Fibroblast of lung (primary cell): ENCODE measurements around the gene ARHGAP36. TPM values are rescaled to one million over a fixed set of nuclear protein-coding genes. Genes with fewer than 3 reads are reported as not detected.

Source experiments
- DNase-seq, 2 donors: peaks; one replicate each; pipeline versions ENCODE4 v3.0.0 to v3.0.0-alpha.2; 2010; ENCODE audit warnings: low read depth in 2 of 2
- H2AFZ ChIP-seq: 2 replicates; pipeline ENCODE4 v1.5.1; 2012; ENCODE audit warnings: low read length, control low read depth, inconsistent platforms
- H3K27ac ChIP-seq: 2 replicates; pipeline ENCODE4 v1.5.1; 2011; ENCODE audit warnings: low read length, control low read depth; ENCODE audit not compliant: insufficient read depth
- H3K27me3 ChIP-seq: 2 replicates; pipeline ENCODE4 v1.5.1; 2011; ENCODE audit warnings: mild to moderate bottlenecking, low read length; ENCODE audit not compliant: control insufficient read depth, insufficient read depth
- H3K36me3 ChIP-seq: 2 replicates; pipeline ENCODE4 v1.5.1; 2011; ENCODE audit warnings: low read length; ENCODE audit not compliant: control insufficient read depth, insufficient read depth
- H3K4me1 ChIP-seq: 2 replicates; pipeline ENCODE4 v1.5.1; 2011; ENCODE audit warnings: low read length; ENCODE audit not compliant: control insufficient read depth, insufficient read depth; ENCODE audit errors: extremely low read depth
- H3K4me2 ChIP-seq: 2 replicates; pipeline ENCODE4 v1.5.1; 2011; ENCODE audit warnings: low read length, control low read depth; ENCODE audit not compliant: insufficient read depth; ENCODE audit errors: extremely low read depth
- H3K4me3 ChIP-seq, 4 experiments: fragments of 200-600 bp in 1 of 4; sonication (generic) in 1 of 4; replicated peaks in 1 of 4; 2 replicates each; pipeline ENCODE4 v1.5.1; 2011 to 2016; ENCODE audit warnings: low read length in 4 of 4, low read depth in 3 of 4, mild to moderate bottlenecking in 3 of 4, control low read depth in 2 of 4, inconsistent platforms in 1 of 4, mixed read lengths in 1 of 4; ENCODE audit not compliant: insufficient read depth in 1 of 4; ENCODE audit errors: control extremely low read depth in 1 of 4
- H3K79me2 ChIP-seq: 2 replicates; pipeline ENCODE4 v1.5.1; 2012; ENCODE audit warnings: mild to moderate bottlenecking, low read length, inconsistent platforms; ENCODE audit not compliant: control insufficient read depth, insufficient read depth
- H3K9ac ChIP-seq: 2 replicates; pipeline ENCODE4 v1.5.1; 2011; ENCODE audit warnings: mild to moderate bottlenecking, low read length, control low read depth; ENCODE audit not compliant: insufficient read depth
- H3K9me3 ChIP-seq: 2 replicates; pipeline ENCODE4 v1.5.1; 2012; ENCODE audit warnings: low read depth, low read length; ENCODE audit not compliant: control insufficient read depth, insufficient read depth
- H4K20me1 ChIP-seq: 2 replicates; pipeline ENCODE4 v1.5.1; 2011; ENCODE audit warnings: low read length; ENCODE audit not compliant: control insufficient read depth, insufficient read depth; ENCODE audit errors: extremely low read depth
- EZH2 ChIP-seq: IDR thresholded peaks from 2 replicates; pipeline ENCODE4 v1.5.1; 2012; ENCODE audit warnings: low read length, control low read depth, mild to moderate bottlenecking; ENCODE audit errors: missing control alignments
- polyA plus RNA-seq, 2 donors: library from polyadenylated mRNA; depleted of rRNA in 1 of 2; stranded (reverse) in 1 of 2; unstranded in 1 of 2; fragments of >200 nt; gene quantifications; 2 replicates each; pipeline ENCODE4 v1.2.1, GENCODE V29; 2011 to 2012; ENCODE audit warnings: missing spikeins in 1 of 2
- total RNA-seq: library from RNA; depleted of rRNA; stranded (reverse); fragments of >200 nt; gene quantifications from 2 replicates; pipeline ENCODE4 v1.2.1, GENCODE V29; 2014
- TF ChIP-seq, protein P1 (sequence below), 2 donors: IDR thresholded peaks in 1 of 2; conservative IDR thresholded peaks in 1 of 2; 1 replicate in 1 of 2; 2 replicates in 1 of 2; pipeline ENCODE4 v1.5.1; 2011 to 2012; ENCODE audit warnings: low read length in 2 of 2, control low read depth in 1 of 2, inconsistent platforms in 1 of 2, low read depth in 1 of 2, mild to moderate bottlenecking in 1 of 2

Gene ARHGAP36
- total and polyA plus RNA-seq, 2 donors (not counting 1 experiment from before 2014, with no cell fraction given) = not detected

DNA sequence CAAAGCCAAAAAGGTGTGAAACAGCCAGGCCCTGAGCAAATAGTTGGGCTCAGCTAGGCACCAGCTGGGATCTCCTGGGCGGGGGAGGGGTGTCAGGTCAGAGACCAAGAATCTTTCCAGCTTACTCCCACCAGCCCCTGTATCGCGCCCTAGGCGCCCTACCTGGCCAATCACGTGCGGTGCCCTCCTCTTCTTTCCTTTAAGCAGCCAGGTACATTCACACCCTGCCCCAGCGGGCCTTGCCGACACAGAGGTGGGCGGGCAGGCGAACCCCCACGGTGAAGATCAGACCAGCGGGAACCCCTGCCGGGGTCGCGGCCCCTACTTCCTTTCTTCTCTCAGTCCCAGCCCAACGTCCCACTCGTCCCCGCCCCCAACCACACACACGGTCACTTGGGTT lies 9.1 kb downstream of the ARHGAP36 start:
- H4K20me1 ChIP-seq = no peaks in the 10 kb centered on the region
- H3K4me1 ChIP-seq = no peaks in the 10 kb centered on the region
- H3K4me3 ChIP-seq = no peak overlapping the region
- H3K4me2 ChIP-seq = no peak overlapping the region
- no peak overlapping the region for H3K27ac ChIP-seq
- H2AFZ ChIP-seq = no peak overlapping the region
- no peaks in the 10 kb centered on the region for H3K36me3 ChIP-seq
- peaks cover 2% of the 10 kb centered on the region for H3K27me3 ChIP-seq
- TF ChIP-seq, protein P1, sequence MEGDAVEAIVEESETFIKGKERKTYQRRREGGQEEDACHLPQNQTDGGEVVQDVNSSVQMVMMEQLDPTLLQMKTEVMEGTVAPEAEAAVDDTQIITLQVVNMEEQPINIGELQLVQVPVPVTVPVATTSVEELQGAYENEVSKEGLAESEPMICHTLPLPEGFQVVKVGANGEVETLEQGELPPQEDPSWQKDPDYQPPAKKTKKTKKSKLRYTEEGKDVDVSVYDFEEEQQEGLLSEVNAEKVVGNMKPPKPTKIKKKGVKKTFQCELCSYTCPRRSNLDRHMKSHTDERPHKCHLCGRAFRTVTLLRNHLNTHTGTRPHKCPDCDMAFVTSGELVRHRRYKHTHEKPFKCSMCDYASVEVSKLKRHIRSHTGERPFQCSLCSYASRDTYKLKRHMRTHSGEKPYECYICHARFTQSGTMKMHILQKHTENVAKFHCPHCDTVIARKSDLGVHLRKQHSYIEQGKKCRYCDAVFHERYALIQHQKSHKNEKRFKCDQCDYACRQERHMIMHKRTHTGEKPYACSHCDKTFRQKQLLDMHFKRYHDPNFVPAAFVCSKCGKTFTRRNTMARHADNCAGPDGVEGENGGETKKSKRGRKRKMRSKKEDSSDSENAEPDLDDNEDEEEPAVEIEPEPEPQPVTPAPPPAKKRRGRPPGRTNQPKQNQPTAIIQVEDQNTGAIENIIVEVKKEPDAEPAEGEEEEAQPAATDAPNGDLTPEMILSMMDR (conservative IDR thresholded peaks at IDR 0.05 in 1 of 2, IDR thresholded peaks at IDR 0.05 in 1 of 2; ENCODE audit: low read depth in 1 of 2, low read length in 2 of 2) = no peak
- TF ChIP-seq EZH2 = no peak
- H3K79me2 ChIP-seq = no peaks in the 10 kb centered on the region
- H3K9ac ChIP-seq = no peak overlapping the region
- H3K9me3 ChIP-seq = no peaks in the 10 kb centered on the region
- DNase-seq = no peak

- Histone ChIP-seq H3K4me1 (no peaks in the 10 kb centered on the region), H2AFZ (no peak overlapping the region), H3K79me2 (no peaks in the 10 kb centered on the region), H3K36me3 (no peaks in the 10 kb centered on the region), H3K27ac (no peak overlapping the region), H3K4me3 (no peak overlapping the region), H3K27me3 (peaks cover 2% of the 10 kb centered on the region), H3K9ac (no peak overlapping the region), H3K9me3 (no peaks in the 10 kb centered on the region), H3K4me2 (no peak overlapping the region), H4K20me1 (no peaks in the 10 kb centered on the region)
- peak; percentile 31 for TF ChIP-seq EZH2
- TF ChIP-seq, protein P1 (conservative IDR thresholded peaks at IDR 0.05 in 1 of 2, IDR thresholded peaks at IDR 0.05 in 1 of 2; ENCODE audit: low read depth in 1 of 2, low read length in 2 of 2) = no peak
- DNase-seq = no peak
These were observed 9.9 kb downstream of the ARHGAP36 start for GRCh38 chrX:131067846-131068745.

DNA sequence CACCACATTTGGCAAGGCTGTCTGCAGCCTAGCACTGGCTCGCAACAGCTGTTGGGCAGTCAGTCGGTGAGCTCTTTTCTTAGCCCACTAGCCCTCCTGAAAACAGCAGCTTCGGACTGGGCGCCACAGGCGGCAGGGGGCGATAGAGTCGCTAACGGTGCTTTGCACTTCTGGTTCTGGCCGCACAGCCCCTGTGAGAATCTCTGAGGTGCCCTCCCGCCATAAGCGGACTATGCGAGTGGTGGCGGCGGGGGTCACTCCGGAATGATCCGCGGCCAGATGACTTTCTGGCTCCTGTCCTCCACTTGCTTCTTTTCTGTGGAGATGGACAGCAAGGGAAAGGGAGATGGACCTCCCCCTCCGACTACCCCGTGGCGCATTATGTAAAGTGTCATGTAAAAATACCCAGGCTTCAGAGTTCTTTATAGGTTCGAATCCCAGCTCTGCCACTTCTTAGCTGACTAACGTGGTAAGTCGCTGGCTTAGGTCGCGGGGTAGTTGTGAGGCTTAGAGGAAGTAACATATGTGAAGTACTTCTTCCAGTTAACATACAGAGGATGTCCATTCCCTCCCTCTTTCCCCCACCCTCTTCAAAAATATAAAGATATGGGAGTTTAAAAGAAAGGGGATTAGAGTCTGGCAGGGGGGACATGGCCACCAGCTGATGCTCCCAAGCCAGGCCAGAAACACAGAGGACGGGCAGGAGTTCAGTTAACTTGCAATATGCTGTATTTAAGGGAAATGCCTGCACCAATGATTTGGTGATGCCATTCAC lies 11.0 kb downstream of the ARHGAP36 start:
- Histone ChIP-seq H4K20me1 (no peaks in the 10 kb centered on the region), H3K9ac (no peak overlapping the region), H3K27me3 (peaks cover 2% of the 10 kb centered on the region), H3K4me3 (no peak overlapping the region), H3K79me2 (no peaks in the 10 kb centered on the region), H3K4me1 (no peaks in the 10 kb centered on the region), H3K4me2 (no peak overlapping the region), H3K27ac (no peak overlapping the region), H3K9me3 (no peaks in the 10 kb centered on the region), H2AFZ (no peak overlapping the region), H3K36me3 (no peaks in the 10 kb centered on the region)
- TF ChIP-seq EZH2 = no peak
- TF ChIP-seq, protein P1 (conservative IDR thresholded peaks at IDR 0.05 in 1 of 2, IDR thresholded peaks at IDR 0.05 in 1 of 2; ENCODE audit: low read depth in 1 of 2, low read length in 2 of 2) = peak; percentile 7 to 54
- peak; percentile 4 to 34 for DNase-seq
